ENCODE measurements around the gene NUDT2. TPM values are rescaled to one million over a fixed set of nuclear protein-coding genes. Genes with fewer than 3 reads are reported as not detected.
"Not testable (repeated sequence)": the region's sequence is repeated elsewhere in the genome, so short reads cannot be mapped to it uniquely, and the experiment has no call there.

Gene NUDT2
- 10 to 100 TPM; 18.4 to 31.3 (median 26.0) TPM for polyA plus RNA-seq (ENCODE audit: insufficient read length in 10 of 10)
- long read RNA-seq, donor 1, partial matches to known transcripts = 12 of 16 reads
- long read RNA-seq, donor 1, other reads (novel, unspliced or antisense) = 0 of 16 reads
- long read RNA-seq, donor 2, partial matches to known transcripts = 14 of 19 reads
- long read RNA-seq, donor 2, other reads (novel, unspliced or antisense) = 0 of 19 reads
- long read RNA-seq, donor 3 = 0 reads
- long read RNA-seq, donor 4, partial matches to known transcripts = 5 of 9 reads
- long read RNA-seq, donor 4, other reads (novel, unspliced or antisense) = 0 of 9 reads
- long read RNA-seq, donor 5, transcript NUDT2-201 (4 exons, 960 nt) = major isoform, 7 of 23 reads
- long read RNA-seq, donor 5, partial matches to known transcripts = 15 of 23 reads
- long read RNA-seq, donor 5, other reads (novel, unspliced or antisense) = 0 of 23 reads
- long read RNA-seq, donor 6, transcript NUDT2-201 (4 exons, 960 nt) = major isoform, 5 of 15 reads
- long read RNA-seq, donor 6, partial matches to known transcripts = 10 of 15 reads
- long read RNA-seq, donor 6, other reads (novel, unspliced or antisense) = 0 of 15 reads
- long read RNA-seq, donor 7, transcript NUDT2-201 (4 exons, 960 nt) = major isoform, 5 of 13 reads
- long read RNA-seq, donor 7, partial matches to known transcripts = 8 of 13 reads
- long read RNA-seq, donor 7, other reads (novel, unspliced or antisense) = 0 of 13 reads
- long read RNA-seq, donor 8, partial matches to known transcripts = 7 of 11 reads
- long read RNA-seq, donor 8, other reads (novel, unspliced or antisense) = 0 of 11 reads
- long read RNA-seq, donor 9 = 0 reads

DNA sequence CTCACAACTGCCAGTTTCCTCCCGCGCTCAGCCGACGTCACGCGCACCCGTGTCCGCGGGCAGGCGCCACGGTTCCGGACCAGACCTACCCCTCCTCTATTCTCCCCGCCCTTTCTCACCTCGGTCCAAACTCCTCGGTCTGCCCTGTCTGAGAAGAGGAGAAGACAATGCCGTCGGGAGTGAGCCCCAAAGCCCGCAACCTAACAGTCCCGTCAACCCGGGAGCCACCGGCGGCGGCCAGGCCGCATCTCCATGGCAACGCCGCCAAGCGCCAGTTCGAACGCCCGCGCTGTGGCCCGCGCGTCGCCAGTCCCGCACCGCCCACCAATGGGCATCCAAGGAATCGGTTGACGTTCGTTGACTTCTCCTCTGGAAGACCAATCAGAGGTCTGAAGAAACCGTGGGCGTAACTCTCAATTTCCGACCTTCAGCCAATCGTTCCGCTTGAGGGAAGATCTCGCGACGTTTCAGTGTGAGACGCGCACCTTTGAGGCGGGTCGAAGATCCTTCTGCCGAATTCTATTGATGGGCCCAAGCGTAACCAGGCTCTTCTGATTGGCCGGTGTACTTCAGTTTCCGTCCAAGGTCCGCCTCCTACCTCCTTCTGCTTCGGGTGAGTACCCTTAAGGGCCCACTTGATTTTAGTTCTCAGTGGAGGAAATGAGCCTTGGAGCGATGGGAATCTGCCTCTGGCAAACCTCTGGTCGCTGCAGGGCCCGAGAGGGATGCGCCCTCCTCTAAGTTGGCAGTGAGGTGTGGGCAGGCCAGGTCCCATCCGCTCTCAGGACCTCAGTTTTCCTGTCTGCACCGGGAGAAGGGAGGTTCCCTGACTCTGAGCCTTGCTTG lies at the start of gene NUDT2, which contains the start of gene KIF24:
NUDT2 (plus strand) TSS at position 583 of the 846 bp plus-strand sequence. CDS start 9,471 bp downstream, outside the sequence.
KIF24 (minus strand) TSS at position 282 of the 846 bp plus-strand sequence. CDS start 17,922 bp downstream, outside the sequence.
- peak; percentile 99 to 100 (median 100) for DNase-seq

GRCh38 chr9:34282096-34282495 lies 47.3 kb upstream of the NUDT2 start:
- DNase-seq = no peak

GRCh38 chr9:34289159-34289558 lies 40.2 kb upstream of the NUDT2 start:
- no peak for DNase-seq

GRCh38 chr9:34291023-34291422 lies 38.3 kb upstream of the NUDT2 start:
- no peak for DNase-seq

GRCh38 chr9:34291423-34291822 lies 37.9 kb upstream of the NUDT2 start:
- DNase-seq = no peak

GRCh38 chr9:34292552-34292951 lies 36.8 kb upstream of the NUDT2 start:
- no peak for DNase-seq

GRCh38 chr9:34301064-34301463 lies 28.3 kb upstream of the NUDT2 start:
- DNase-seq = not testable (repeated sequence)

DNA sequence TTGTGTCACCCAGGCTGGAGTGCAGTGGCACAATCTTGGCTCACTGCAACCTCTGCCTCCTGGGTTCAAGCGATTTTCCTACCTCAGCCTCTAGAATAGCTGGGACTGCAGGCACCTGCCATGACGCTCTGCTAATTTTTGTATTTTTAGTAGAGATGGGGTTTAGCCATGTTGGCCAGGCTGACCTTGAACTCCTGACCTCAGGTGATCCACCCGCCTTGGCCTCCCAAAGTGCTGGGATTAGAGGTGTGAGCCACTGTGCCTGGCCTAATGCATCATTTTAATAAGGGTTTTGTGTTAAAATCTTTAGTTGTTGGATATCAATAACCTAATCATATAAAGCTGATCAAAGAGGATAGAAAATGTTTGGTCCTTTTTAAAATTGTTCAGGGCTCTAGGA lies 21.1 kb upstream of the NUDT2 start:
- not testable (repeated sequence) for DNase-seq

DNA sequence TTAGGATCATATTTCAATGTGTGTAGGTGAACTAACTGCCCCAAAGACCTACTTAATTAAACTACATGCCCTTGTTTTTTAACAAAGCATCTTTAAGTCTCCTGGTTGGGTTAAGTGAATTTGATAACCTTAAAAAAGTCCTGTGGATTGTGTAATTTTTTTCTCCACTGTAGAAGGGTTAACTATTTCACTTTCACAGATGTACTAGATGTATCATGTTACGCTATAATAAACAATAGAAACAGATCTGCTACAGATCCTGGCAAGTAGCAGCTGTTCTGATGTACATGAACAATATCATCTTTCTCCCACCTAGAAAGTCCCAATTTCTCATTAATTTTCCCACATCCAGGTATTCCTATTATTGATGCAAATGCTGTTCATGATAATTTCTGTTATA lies 19.2 kb upstream of the NUDT2 start:
- DNase-seq = no peak

DNA sequence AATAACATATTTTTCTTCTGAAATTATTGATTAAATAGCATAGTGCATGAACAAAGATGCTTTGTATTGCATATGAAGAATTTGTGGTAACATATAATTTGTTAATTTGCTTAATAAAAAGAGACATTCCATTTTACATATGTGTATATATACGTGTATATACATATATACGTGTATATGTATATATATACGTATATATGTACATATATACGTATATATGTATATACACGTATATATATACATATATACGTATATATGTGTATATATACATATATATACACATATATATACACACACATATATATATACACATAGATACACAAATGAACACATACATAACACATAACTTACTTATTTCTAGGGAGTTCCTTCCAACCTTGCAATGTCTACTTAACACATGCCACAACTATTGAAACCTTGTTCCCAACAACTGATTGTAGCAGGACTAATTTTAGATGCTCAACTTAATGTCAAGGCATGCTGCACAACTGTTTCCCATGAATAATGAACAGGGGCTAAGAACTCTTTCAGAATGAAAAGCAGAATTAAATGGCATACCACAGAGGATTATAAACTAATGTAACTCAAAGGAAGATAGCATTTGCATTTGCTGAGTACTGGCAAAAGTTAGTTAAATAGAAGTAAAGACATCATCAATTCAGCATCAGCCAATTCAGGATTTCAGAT lies 17.7 kb upstream of the NUDT2 start:
- no peak for DNase-seq

DNA sequence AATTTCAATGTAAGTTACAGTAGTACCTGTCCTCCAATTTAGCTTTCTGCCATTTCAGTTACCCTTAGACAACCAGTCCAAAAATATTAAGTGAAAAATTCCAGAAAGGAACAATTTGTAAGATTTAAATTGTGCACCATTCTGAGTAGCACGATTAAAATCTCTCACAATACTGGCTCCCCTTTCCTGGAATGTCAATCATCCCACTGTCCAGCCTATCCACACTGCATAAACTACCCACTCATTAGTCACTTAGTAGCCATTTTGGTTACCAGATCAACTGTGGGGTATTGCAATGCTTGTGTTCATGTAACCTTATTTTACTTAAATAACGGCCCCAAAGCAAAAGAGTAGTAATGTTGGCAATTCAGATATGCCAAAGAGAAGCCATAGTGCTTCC lies 11.9 kb upstream of the NUDT2 start:
- no peak for DNase-seq

- no peak for DNase-seq
Measured at GRCh38 chr9:34318163-34318790, 11.1 kb upstream of the NUDT2 start.

GRCh38 chr9:34321451-34321850 lies 7.9 kb upstream of the NUDT2 start:
- DNase-seq = no peak

DNA sequence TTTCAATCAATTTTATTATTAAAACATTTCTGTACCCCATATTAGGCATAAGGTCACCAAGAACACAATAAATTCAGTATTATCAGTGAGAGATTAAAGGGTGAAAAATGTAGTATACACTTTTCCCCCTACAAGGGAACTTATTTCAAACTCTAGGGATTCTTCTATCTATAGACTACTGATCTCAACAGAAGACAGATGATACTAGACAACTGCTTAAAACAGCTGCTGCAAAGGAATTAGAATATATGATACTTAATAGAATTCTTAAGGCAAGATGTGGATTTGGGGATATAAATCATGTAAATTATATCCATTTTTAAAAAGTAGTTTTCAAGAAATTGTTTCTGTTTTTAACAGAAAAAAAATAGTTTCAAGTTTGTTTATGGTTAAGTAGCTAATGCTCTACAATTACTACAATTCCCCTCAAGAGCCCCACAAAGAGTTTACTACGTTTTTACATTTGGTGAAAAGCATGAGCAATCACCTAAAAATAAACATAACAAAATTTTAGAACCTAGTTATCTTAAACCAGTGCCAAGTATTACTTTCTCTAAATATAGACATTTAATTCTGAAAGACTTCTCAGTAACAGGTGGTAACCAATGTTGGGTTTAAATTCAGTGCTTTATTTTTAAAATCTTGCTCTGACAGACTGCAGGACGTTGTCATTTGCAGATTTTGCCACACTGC lies 6.3 kb upstream of the NUDT2 start:
- no peak for DNase-seq

GRCh38 chr9:34326690-34327089 lies 2.7 kb upstream of the NUDT2 start:
- no peak for DNase-seq

DNA sequence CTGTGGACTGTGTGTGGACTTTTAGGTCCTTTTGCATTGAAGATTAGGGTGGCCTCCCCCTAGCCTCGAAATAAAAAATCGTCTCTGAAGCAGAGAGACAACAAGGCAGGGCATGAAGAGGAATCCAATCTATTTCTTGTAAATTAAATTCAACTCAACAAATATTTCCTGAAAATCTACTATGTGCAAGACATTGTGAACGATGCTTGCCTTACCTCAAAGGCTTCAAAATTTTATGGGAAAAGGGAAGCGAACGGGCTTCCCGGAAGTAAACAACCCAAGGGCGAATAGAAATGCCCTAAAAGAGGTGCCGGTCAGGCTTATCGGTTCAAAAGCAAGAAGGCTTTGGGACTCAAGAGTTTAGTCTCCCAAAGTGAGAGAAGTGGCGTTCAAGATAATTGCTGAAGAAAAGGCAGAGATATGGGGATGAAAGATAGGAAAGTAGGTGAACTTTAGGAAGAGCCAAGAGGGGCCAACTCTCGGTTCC lies 826 bp upstream of the NUDT2 start:
- no peak for DNase-seq

- no peak for DNase-seq
Measured at GRCh38 chr9:34331196-34331595, 1.8 kb downstream of the NUDT2 start.

- DNase-seq = peak in 2 of 3 donors; percentile 55 to 60
Measured at GRCh38 chr9:34332076-34332964, 3.0 kb downstream of the NUDT2 start.

DNA sequence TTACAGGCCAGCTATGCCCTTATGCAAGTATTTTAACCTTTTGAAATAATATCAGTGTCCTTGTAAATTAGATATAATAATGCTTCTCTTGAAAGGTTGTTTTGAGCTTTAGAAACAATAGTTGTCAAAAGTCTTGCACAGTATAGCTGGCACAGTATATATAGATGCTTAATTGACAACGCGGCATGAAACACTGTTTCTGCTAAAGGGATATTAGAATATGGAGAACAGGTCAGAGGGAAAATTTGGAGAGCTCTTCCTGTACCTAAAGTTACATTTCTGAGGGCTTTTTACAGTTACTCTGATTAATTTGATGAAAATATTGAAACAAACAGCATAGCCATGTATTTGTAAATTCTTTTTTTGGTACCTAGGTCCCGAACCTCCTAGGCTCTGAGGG lies 4.5 kb downstream of the NUDT2 start:
- DNase-seq = no peak

All from muscle of back (tissue), 13 donors.